HG02981 (cell line): Measurements from ENCODE around the gene NPPB.

Experiments used
- ATAC-seq: cut with Tn5 transposase; IDR thresholded peaks from one replicate; pipeline ENCODE4 v1.9.1; 2021; ENCODE audit warnings: mild to moderate bottlenecking, moderate library complexity; ENCODE audit not compliant: unreplicated experiment

Gene NPPB

DNA sequence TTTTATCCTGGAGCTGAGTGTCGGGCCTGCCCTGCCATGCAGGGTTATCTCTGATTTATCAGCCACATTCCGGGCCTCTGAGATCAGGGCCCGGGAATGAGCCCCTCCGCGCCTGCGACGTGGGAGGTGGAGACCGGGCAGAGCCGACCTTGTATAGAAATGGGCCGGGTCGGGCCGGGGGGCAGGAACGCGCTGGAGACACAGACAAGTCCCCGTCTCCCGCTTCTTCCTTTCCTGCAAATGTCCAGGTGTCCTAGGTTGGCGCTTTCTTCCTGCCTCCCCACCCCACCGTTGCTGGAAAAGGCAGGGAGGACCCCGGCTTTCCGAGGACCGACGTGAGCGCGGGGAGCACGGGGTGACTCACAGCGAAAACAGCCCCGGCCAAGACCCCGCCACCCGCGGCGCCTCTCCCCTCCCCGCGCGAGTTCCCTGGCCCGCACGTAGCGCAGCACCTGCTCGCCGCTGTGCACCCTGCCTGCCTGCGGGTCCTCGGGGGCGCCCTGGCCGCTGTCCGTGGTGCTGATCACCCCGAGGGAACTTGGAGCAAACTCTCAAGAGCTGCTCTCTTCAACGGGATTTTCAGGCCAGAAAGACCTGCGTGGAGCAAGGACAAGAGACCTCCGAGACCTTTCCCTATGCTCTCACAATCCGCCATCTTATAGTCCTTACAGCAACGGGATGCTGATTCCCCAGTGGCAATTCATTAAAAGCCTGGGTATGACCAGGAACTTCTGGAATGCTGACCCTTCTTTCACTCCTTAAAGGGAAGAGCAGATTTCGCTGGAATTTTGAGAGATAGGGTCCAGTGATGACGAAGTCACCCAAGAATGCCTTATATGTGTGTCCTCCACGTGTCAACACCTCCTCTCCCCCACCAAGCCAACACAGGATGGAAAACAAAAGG lies 475 bp upstream of the NPPB start:
- no peak for ATAC-seq

DNA sequence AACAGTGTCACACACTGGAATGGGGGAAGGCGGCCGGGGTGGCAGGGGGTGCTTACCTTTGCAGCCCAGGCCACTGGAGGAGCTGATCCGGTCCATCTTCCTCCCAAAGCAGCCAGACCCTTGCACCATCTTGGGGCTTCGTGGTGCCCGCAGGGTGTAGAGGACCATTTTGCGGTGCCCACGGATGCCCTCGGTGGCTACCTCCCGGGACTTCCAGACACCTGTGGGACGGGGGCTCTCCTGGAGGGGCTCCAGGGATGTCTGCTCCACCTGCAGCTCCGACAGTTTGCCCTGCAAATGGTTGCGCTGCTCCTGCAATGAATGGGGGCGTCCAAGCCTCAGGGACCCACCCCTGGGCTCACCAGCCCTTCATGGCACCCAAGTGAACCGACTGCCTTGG lies 587 bp downstream of the NPPB start:
- no peak for ATAC-seq

DNA sequence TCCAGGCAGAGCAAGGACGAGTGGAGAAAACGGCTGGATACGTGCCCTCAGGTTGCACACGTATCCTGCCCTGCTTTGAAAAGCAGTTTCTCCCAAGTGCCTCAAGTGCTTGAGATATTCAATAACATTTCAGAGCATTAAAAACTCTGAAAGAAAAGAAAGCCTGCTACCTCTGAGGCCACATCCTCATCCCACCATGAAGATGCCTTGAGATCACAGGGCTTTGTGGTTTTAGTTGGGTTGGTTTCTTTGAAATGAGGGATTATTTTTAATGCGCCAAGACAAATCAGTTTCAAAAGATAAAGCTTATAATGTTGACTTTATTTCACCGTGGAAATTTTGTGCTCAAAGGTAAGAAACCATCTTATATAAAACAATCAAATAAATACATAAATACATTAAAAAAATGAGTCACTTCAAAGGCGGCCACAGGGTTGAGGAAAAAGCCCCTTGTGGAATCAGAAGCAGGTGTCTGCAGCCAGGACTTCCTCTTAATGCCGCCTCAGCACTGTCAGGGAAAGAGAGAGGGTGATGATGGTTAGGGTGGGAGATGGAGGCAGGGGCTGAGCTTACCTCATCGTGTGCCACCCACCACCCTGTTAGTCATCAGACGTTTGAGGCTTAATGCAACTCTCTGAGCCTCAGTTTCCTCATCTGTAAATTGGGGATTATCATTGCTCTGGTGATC lies 1.4 kb downstream of the NPPB start:
- ATAC-seq = no peak

DNA sequence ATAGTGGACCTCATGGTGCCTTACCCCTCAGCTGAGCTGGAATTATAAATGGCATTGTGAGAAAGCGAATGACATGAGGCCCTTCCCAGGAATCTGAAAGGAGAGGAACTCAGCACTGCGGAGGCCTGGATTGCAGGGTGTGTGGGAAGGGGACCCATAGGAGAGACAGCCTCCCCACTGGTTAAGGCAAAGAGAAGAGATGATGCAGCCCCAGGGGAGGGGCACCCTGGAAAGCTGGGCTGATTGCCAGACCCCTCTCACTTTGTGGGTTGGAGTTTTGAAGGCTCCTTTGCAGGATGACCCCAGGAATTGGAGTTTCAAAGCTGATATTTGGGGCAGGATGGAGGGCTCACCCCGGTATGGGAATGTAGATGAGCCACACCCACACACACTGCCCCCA lies 2.0 kb downstream of the NPPB start:
- no peak for ATAC-seq

DNA sequence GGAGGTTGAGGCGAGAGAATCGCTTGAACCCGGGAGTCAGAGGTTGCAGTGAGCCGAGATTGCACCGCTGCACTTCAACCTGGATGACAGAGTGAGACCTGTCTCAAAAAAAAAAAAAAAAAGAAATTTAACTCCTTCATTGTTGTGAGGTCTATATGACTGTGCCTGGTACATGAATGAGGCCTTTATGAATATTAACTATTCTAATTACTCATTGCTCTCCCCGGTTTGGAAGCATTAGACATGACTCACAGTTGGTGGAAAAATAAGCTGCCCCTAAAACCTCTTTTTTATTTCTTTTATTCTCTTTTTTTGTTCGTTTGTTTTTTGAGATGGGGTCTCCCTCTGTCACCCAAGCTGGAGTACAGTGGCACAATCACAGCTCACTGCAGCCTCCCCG lies 3.3 kb downstream of the NPPB start:
- ATAC-seq = no peak

DNA sequence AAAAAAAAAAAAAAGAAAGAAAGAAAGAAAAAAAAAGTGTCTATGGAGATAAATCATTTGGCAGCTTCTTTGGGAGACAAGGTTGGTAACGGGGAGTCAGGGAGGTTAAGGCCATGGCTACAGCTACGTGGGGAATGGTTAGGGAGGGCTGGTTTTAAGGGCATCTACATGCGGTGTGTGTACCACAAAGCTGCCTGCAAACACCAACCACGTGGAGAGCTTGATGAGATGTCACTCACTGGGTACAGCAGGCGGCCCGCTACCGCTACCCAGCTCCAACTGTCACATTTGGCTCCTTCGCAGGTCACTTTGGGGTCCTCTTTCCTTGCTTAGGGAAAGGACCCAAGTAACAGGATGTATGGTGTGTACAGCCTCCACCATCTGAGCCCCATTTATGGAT lies 4.2 kb downstream of the NPPB start:
- ATAC-seq = no peak

DNA sequence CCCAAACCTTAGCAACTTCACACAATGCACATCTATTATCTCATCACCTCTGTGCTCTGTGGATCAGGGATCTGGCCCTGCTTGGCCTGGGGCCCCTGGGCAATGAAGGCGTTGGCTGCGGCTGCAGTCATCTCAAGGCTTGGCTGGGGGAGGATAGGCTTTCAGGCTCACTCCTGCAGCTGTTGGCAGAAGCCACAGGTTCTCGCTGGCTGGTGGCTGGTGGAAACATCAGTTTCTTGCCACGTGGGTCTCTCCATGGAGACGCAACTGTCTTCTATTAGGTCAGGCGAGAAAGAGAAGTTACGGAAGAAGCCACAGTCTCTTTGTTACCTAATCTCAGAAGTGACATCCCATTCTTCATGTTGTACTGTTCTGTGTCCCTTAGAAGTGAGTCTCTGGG lies 7.6 kb downstream of the NPPB start:
- ATAC-seq = no peak

DNA sequence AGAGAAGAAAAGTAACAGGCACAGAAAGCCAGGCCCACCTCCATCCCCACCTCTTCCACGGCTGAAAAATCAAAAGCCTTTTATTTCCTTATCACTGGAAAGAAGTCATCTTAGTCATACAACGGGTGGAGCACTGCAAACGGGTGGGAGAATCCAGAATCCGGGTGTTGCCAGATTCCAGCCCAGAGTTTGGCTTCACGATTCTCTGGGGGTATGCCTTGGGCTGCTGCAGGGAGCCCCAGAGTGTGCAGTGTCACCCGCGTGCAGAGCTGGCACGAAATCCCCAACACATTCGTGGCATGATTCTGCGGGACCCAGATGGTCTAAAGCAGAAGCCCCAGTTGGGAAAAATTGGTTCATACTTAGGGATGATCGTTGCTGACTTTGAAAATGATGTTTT lies 8.6 kb downstream of the NPPB start:
- ATAC-seq = no peak

DNA sequence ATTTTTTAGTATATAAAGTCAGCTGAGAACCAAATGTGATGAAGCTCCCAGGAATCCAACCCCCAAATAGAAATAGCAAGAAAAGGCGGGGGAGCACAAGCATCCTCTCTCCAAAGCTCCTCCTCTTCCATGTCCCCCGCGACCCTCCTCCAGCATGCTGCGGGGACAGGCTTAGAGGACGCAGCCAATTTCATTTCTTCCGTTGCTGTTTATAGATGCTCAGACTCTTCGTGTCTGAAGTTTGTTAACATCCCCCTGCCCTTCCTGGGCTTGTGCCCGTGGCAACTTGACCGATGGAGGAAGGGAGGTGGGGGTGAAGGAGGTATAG lies 10.4 kb downstream of the NPPB start:
- no peak for ATAC-seq

DNA sequence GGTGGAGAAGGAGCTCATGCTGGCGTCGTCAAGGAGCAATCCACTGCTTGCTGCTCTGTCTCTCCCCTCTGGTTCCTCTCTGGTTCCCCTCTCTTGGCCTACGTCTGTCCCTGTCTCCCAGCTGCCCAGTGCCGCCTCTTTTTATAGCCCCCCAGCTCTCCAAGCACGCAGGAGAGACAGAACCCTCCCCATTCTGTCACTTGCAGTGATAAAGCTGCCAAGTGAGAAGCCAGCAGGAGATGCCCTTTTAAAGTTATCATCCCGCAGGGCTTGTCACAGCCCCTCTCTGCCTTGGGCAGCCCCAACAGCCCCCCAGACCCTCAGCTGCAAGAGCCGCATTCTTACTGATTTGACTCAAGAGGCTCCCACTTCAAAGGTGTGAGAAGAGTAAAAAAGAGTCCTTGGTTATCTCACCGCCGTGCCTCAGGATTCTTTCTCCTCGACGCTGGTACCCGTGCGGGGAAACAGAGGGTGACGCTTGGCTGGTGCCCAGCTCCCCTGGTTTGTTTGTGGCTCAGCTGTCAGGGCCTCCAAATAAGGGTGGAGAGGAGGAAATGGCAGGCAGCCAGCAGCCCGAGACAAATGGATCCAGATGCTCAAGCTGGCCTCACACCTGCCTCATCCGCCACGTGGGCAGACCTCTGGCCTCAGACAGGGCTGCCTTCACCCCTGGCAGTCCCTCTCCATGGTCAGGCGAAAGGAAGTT lies 10.9 kb downstream of the NPPB start, which contains the start of gene NPPA:
Gene NPPA, minus strand, starts transcription at position 117 of the 706 bp plus-strand sequence. Its CDS starts 99 bp downstream, at position 18.
- ATAC-seq = no peak

DNA sequence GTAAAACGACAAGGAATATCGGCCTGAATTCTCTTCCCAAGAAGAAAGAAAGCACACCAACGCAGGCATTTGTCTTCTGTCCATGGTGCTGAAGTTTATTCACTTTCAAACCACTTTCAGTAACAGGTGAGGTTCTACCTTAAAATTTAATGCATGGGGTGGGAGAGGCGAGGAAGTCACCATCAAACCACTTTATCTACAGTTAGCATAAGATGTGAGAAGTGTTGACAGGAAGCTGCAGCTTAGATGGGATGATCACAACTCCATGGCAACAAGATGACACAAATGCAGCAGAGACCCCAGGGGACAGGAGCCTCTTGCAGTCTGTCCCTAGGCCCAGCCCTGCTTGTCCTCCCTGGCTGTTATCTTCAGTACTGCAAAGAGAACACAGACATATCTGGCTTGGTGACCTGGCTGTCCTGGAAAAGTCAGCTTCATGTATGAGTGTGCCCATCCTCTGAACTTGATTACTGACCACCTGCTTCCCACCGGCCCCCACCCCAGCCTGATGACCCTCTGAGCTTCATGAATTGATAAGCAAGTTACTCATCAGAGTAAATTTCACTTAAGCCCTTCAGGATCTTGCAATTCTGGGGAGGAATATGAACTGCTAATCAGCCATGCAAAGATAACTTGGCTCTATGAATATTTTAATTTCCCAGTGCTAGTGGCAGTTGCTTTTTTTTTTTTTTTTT lies 13.0 kb downstream of the NPPB start:
- ATAC-seq = no peak

DNA sequence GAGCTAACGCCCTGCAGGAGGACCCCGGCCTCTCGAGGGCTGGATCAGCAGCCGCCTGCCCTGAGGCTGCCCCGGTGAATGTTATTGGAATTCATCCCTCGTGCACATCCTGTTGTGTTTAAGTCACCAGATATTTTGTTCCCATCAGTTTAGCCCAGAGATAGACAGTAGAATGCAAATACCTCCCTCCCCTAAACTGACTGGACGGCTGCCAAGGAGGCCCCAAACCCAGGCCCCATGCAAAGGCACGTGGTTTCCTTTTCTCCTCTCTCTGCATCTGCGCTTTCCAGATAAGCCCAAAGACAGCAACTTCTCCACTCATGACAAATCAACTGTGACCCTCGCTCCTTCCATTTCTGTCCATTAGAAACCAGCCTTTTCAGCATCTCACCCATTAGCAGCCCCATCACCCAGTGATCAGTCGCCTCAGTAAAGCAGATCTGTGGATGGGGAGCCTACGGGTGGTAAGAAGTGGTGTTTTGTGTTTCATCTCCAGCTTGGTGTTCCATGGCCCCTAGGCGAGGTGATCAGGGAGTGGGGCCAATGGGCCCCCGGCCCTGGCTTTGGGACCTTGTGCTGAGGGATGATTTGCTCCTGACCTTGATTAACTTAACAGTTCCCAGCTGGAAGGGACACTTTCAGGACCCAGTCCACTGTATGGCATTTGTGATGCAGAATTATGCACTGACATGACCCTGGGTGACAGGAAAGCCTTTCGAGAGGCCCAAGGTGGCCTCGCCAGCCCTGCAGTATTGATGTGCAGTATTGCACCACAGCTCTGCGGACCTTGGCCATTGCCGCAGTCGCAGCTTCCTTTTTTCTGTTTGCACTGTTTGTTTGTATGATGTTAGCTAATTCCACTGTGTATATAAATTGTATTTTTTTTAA lies 16.3 kb downstream of the NPPB start:
- no peak for ATAC-seq

DNA sequence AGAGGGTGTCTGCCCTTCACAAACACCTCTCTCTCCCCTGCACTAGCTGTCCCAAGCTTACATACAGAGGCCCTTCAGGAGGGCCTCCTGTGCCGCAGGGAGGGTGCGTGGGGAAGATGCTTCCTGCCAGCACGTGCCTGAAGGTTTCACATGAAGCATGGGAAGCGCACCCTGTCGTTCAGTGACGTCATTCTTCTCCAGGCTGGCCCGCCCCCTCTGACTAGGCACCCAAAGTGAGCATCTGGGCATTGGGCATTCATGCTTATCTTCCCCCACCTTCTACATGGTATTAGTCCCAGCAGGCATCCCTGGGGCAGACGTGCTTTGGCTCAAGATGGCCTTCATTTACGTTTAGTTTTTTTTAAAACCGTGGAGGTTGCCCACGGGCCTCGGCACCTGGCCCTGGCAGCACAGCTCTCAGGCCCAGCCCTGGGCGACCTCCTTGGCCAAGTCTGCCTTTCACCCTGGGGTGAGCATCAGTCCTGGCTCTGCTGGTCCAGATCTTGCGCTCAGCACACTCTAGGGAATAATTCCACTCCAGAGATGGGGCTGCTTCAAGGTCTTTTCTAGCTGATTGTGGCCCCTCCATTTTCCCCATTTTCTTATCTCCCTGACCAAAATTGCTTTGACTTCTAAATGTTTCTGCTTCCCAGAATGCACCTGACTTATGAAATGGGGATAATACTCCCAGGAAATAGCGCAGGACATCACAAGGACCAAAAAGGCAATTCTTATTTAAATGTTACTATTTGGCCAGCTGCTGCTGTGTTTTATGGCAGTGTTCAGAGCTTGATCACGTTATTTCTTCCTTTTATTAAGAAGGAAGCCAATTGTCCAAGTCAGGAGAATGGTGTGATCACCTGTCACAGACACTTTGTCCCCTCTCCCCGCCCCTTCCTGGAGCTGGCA lies 17.2 kb downstream of the NPPB start:
- ATAC-seq = no peak

DNA sequence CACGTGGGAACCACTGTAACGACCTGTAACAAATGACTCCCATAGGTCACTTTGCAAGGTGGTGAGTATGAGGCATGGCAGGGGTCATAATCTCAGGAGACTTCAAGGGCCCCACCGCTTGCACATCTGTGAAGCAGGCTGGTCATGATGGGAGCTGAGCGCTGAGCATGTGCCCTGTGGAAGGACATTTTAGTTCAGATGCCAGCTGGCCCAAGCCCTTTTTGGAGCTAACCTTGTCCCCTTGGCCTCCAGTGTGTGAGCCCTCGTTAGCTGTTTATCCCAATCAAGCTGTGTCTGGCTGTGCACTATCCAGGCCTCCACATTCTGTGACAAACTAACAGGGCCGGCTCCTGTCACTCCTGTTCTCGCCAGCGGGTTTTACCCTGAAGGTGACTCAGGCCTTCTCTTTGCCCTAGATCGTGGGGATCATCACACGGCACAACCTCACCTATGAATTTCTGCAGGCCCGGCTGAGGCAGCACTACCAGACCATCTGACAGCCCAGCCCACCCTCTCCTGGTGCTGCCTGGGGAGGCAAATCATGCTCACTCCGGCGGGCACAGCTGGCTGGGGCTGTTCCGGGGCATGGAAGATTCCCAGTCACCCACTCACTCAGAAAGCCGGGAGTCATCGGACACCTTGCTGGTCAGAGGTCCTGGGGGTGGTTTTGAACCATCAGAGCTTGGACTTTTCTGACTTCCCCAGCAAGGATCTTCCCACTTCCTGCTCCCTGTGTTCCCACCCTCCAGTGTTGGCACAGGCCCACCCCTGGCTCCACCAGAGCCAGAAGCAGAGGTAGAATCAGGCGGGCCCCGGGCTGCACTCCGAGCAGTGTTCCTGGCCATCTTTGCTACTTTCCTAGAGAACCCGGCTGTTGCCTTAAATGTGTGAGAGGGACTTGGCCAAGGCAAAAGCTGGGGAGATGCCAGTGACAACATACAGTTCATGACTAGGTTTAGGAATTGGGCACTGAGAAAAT lies 18.7 kb downstream of the NPPB start:
- ATAC-seq = no peak

DNA sequence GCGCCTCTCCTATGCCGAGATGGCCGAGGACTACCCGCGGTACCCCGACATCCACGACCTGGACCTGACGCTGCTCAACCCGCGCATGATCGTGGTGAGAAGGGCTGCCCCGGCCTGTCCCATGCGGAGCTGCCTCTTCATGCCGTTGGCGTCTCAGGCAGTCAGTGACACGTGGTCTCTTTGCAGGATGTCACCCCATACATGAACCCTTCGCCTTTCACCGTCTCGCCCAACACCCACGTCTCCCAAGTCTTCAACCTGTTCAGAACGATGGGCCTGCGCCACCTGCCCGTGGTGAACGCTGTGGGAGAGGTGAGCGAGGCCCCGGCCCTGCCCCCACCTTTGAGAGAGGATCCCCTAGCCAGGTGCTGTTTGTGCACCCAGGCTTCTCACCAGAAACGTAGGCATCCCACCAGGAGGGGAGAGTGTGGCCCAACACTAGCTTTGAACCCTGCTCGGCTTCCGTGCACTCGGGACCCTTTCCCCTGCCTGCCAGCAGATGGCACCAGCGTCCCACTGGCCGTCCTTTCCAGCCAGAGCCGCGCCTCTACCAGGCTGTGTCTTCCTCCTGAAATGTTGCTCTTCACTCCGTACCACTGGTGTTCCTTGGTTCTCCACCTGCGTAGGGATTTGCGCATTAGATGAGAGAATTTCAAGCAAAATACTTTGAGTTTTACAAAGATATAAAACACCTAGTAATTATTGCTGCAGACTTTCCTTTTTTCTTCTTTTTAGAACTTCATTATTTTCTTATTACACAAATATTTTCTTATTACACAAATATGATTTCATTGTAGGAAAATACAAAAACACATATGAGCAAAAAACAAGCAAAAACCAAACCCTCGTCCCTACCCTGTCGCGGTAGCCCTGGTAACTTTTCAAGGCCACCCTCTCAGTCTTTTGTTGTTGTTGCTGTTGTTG lies 20.1 kb downstream of the NPPB start:
- ATAC-seq = no peak

DNA sequence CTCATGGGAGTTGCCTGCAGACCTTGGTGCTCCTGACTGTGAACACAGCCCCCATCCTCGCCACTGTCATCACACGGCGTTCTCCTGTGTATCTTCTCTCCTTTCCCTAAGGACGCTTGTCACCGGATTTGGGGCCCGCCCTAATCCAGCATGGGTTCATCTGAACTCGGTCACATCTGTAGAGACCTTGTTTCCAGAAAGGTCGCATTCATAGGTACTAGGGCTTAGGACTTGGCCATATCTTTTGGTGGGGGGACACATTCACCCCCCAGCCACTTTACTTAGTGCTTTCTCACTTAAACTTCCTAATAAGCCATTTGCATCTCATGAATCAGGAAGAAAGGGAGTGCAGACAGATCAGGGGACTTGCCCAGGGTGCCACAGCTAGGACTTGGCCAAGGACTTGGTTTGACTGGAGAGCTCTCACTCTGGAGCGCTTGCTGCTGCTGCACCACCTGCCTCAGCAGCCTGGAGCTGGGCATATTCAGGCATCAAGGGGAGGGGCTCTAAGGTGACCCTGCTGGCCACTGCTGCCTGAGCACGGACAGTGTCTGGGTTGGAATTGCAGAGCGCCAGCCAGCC lies 20.9 kb downstream of the NPPB start:
- ATAC-seq = no peak
